ENCODE data around the gene FTO.

Gene FTO

GRCh38 chr16:53737552-53737951 lies 33.6 kb downstream of the FTO start:
- no peak for TF ChIP-seq CTCF (IDR thresholded peaks at IDR 0.05; ENCODE audit: borderline replicate concordance, insufficient read depth, low read depth, low read length)
- no peak overlapping the region for H3K4me3 ChIP-seq (ENCODE audit: low read depth, low read length)

GRCh38 chr16:53740476-53740875 lies 36.5 kb downstream of the FTO start:
- TF ChIP-seq CTCF (IDR thresholded peaks at IDR 0.05; ENCODE audit: borderline replicate concordance, insufficient read depth, low read depth, low read length): no peak
- no peak overlapping the region for H3K4me3 ChIP-seq (ENCODE audit: low read depth, low read length)

- no peak for TF ChIP-seq CTCF (IDR thresholded peaks at IDR 0.05; ENCODE audit: borderline replicate concordance, insufficient read depth, low read depth, low read length)
- H3K4me3 ChIP-seq (ENCODE audit: low read depth, low read length): no peak overlapping the region
Measured at GRCh38 chr16:53740933-53741531, 37.1 kb downstream of the FTO start.

- no peak overlapping the region for H3K4me3 ChIP-seq (ENCODE audit: low read depth, low read length)
- TF ChIP-seq CTCF (IDR thresholded peaks at IDR 0.05; ENCODE audit: borderline replicate concordance, insufficient read depth, low read depth, low read length): no peak
Measured at GRCh38 chr16:53741546-53741945, 37.6 kb downstream of the FTO start.

- peak; percentile 70; the same call in 1 of the 2 replicates for TF ChIP-seq CTCF (IDR thresholded peaks at IDR 0.05; ENCODE audit: borderline replicate concordance, insufficient read depth, low read depth, low read length)
- no peak overlapping the region for H3K4me3 ChIP-seq (ENCODE audit: low read depth, low read length)
Measured at GRCh38 chr16:53743149-53743566, 39.2 kb downstream of the FTO start.

- no peak overlapping the region for H3K4me3 ChIP-seq (ENCODE audit: low read depth, low read length)
- TF ChIP-seq CTCF (IDR thresholded peaks at IDR 0.05; ENCODE audit: borderline replicate concordance, insufficient read depth, low read depth, low read length): no peak
Measured at GRCh38 chr16:53744449-53744848, 40.5 kb downstream of the FTO start.

GRCh38 chr16:53745086-53745485 lies 41.1 kb downstream of the FTO start:
- no peak for TF ChIP-seq CTCF (IDR thresholded peaks at IDR 0.05; ENCODE audit: borderline replicate concordance, insufficient read depth, low read depth, low read length)
- H3K4me3 ChIP-seq (ENCODE audit: low read depth, low read length): no peak overlapping the region

All from GM12875 (cell line).